Sigmoid colon (tissue), 4 donors: Measurements from ENCODE around the gene SCAI.

Source experiments
- CTCF ChIP-seq, 4 experiments: fragments of 450-650 bp in 3 of 4; fragments of 200-600 bp in 1 of 4; IDR thresholded peaks; one replicate each; pipeline ENCODE4 v1.5.1; 2016 to 2019; ENCODE audit warnings: antibody characterized with exemption in 4 of 4, mild to moderate bottlenecking in 3 of 4, moderate library complexity in 2 of 4
- EP300 ChIP-seq, 4 donors: sonication (generic); formaldehyde crosslinking; IDR thresholded peaks; one replicate each; pipeline ENCODE4 v1.6.1; 2017; ENCODE audit warnings: antibody characterized with exemption in 4 of 4
- POLR2A ChIP-seq, 2 donors: fragments of 450-650 bp; IDR thresholded peaks; one replicate each; pipeline ENCODE4 v1.6.1; 2016; ENCODE audit warnings: antibody characterized with exemption in 2 of 2, mild to moderate bottlenecking in 2 of 2, moderate library complexity in 2 of 2

- TF ChIP-seq CTCF (IDR thresholded peaks at IDR 0.05) (no peak), POLR2A (IDR thresholded peaks at IDR 0.05) (no peak), EP300 (IDR thresholded peaks at IDR 0.05) (no peak)
These were observed 235.2 kb downstream of the SCAI start for GRCh38 chr9:124908098-124908497.
